Spleen (tissue), 7 donors: Measurements from ENCODE around the gene JARID2.

Source experiments
- CTCF ChIP-seq, 11 experiments: fragments of 200-600 bp in 7 of 11; fragments of 450-650 bp in 4 of 11; sonication (generic) in 4 of 11; IDR thresholded peaks in 8 of 11; conservative IDR thresholded peaks in 3 of 11; 1 replicate in 7 of 11; 2 replicates in 4 of 11; pipeline versions ENCODE4 v1.4.0 to v1.8.0; 2016 to 2021; ENCODE audit warnings: antibody characterized with exemption in 11 of 11, inconsistent platforms in 4 of 11, mild to moderate bottlenecking in 1 of 11
- POLR2AphosphoS5 ChIP-seq, 3 donors: sonication (generic); formaldehyde crosslinking; IDR thresholded peaks; one replicate each; pipeline ENCODE4 v1.5.1; 2017; ENCODE audit warnings: antibody characterized with exemption in 3 of 3
- donor health status: DM: no; HTN: no; CAD: no; lungs with moderate emphysema.
- donor health status: DM: no; HTN: no; CAD: no.
- donor health status: DM: no; HTN: no; CAD: no.

- TF ChIP-seq CTCF (IDR thresholded peaks at IDR 0.05 in 8 of 11, conservative IDR thresholded peaks at IDR 0.05 in 3 of 11) (no peak), POLR2AphosphoS5 (IDR thresholded peaks at IDR 0.05) (no peak)
Observed at GRCh38 chr6:15363523-15364400, 117.9 kb downstream of the JARID2 start.
